HepG2 (cell line): ENCODE data around the gene MORN1. TPM values are rescaled to one million over a fixed set of nuclear protein-coding genes. Genes with fewer than 3 reads are reported as not detected.

Source experiments
- AGO1 ChIP-seq: fragments of 200-400 bp; formaldehyde crosslinking; IDR thresholded peaks from 2 replicates; pipeline ENCODE4 v1.6.1; 2017; ENCODE audit warnings: mild to moderate bottlenecking, low read depth, low read length, moderate library complexity; ENCODE audit not compliant: poor library complexity, severe bottlenecking
- EED ChIP-seq: sonication (generic); formaldehyde crosslinking; IDR thresholded peaks from 2 replicates; pipeline ENCODE4 v1.5.0; 2020; ENCODE audit warnings: mild to moderate bottlenecking, missing genetic modification reagents
- EZH2 ChIP-seq: conservative IDR thresholded peaks from 2 replicates; pipeline ENCODE4 v1.6.1; 2012; ENCODE audit warnings: mild to moderate bottlenecking, low read depth, low read length, moderate library complexity
- HNRNPK ChIP-seq: fragments of 200-400 bp; formaldehyde crosslinking; IDR thresholded peaks from 2 replicates; pipeline ENCODE4 v1.6.1; 2018; ENCODE audit warnings: low read length, low read depth, moderate library complexity, mild to moderate bottlenecking; ENCODE audit not compliant: poor library complexity, severe bottlenecking
- HNRNPLL ChIP-seq: fragments of 200-400 bp; formaldehyde crosslinking; IDR thresholded peaks from 2 replicates; pipeline ENCODE4 v1.6.1; 2017; ENCODE audit warnings: mild to moderate bottlenecking, low read depth, low read length; ENCODE audit not compliant: poor library complexity, severe bottlenecking
- KDM3A ChIP-seq: IDR thresholded peaks from 2 replicates; pipeline ENCODE4 v1.6.1; 2018; ENCODE audit warnings: low read depth, missing compliant biosample characterization
- MED1 ChIP-seq: sonication (generic); formaldehyde crosslinking; IDR thresholded peaks from 2 replicates; pipeline ENCODE4 v1.4.0; 2020; ENCODE audit warnings: missing genetic modification reagents
- MXI1 ChIP-seq: IDR thresholded peaks from 3 replicates; pipeline ENCODE4 v1.6.1; 2012; ENCODE audit warnings: low read depth, low read length, inconsistent platforms, borderline replicate concordance
- PPARG ChIP-seq: conservative IDR thresholded peaks from 2 replicates; pipeline ENCODE4 v1.6.1; 2016; ENCODE audit warnings: missing biosample characterization, missing genetic modification reagents
- RFX3 ChIP-seq: IDR thresholded peaks from 2 replicates; pipeline ENCODE4 v1.6.1; 2016; ENCODE audit warnings: missing biosample characterization, missing genetic modification reagents
- RORA ChIP-seq: sonication (generic); formaldehyde crosslinking; IDR thresholded peaks from 2 replicates; pipeline ENCODE4 v1.5.0; 2020; ENCODE audit warnings: mild to moderate bottlenecking, missing genetic modification reagents, moderate library complexity
- ZC3H13 ChIP-seq: sonication (generic); formaldehyde crosslinking; IDR thresholded peaks from 2 replicates; pipeline ENCODE4 v1.8.1; 2023; ENCODE audit warnings: mild to moderate bottlenecking, missing genetic modification reagents, moderate library complexity
- ZFAT ChIP-seq: sonication (generic); formaldehyde crosslinking; conservative IDR thresholded peaks from 2 replicates; pipeline ENCODE4 v1.8.1; 2023; ENCODE audit warnings: missing genetic modification reagents, inconsistent platforms
- ZNF569 ChIP-seq: sonication (generic); formaldehyde crosslinking; IDR thresholded peaks from 2 replicates; pipeline ENCODE4 v1.5.0; 2020; ENCODE audit warnings: mild to moderate bottlenecking, missing genetic modification reagents, moderate library complexity, borderline replicate concordance
- polyA plus RNA-seq, 8 experiments: library from polyadenylated mRNA; depleted of rRNA in 3 of 8; stranded (reverse) in 7 of 8; unstranded in 1 of 8; fragments of >200 nt; fragmentation: Illumina TruSeq in 4 of 8; extraction: Trizol in 4 of 8; gene quantifications; 2 replicates each; pipeline versions ENCODE4 v1.2.1 to v1.2.3, GENCODE V29; 2011 to 2016; ENCODE audit warnings: low read depth in 4 of 8, missing spikeins in 1 of 8, mixed read lengths in 1 of 8; ENCODE audit not compliant: insufficient read depth in 1 of 8
- total RNA-seq, 5 experiments: library from RNA; depleted of rRNA; stranded (reverse); fragments of >200 nt; fragmentation: Illumina TruSeq; extraction: Trizol; gene quantifications; 2 replicates each; pipeline ENCODE4 v1.2.3, GENCODE V29; 2016; ENCODE audit warnings: low read depth in 1 of 5
- TF ChIP-seq, protein P1 (sequence below): sonication (generic); formaldehyde crosslinking; IDR thresholded peaks from 2 replicates; pipeline ENCODE4 v1.5.0; 2020; ENCODE audit warnings: mild to moderate bottlenecking, missing genetic modification reagents, borderline replicate concordance
- TF ChIP-seq, protein P2 (sequence below), 2 experiments: sonication (generic) in 1 of 2; formaldehyde crosslinking in 1 of 2; IDR thresholded peaks; 2 replicates each; pipeline versions ENCODE4 v1.4.0 to v1.6.1; 2018 to 2020; ENCODE audit warnings: missing genetic modification reagents in 2 of 2, borderline replicate concordance in 1 of 2, low read depth in 1 of 2, mild to moderate bottlenecking in 1 of 2, missing biosample characterization in 1 of 2
- TF ChIP-seq, protein P3 (sequence below): sonication (generic); formaldehyde crosslinking; IDR thresholded peaks from 2 replicates; pipeline ENCODE4 v1.8.0; 2023; ENCODE audit warnings: mild to moderate bottlenecking, missing genetic modification reagents
- TF ChIP-seq, protein P4 (sequence below): sonication (generic); formaldehyde crosslinking; IDR thresholded peaks from 2 replicates; pipeline ENCODE4 v1.5.1; 2020; ENCODE audit warnings: missing genetic modification reagents, mild to moderate bottlenecking, borderline replicate concordance
- TF ChIP-seq, protein P5 (sequence below): sonication (generic); formaldehyde crosslinking; IDR thresholded peaks from 2 replicates; pipeline ENCODE4 v1.8.0; 2022; ENCODE audit warnings: low read depth, missing genetic modification reagents

The MORN1 gene
- total and polyA plus RNA-seq, 2 of the 13 experiments (the other 11 are each of a cell fraction or from before 2014, with no cell fraction given), result 3.1 to 6.5 TPM

DNA sequence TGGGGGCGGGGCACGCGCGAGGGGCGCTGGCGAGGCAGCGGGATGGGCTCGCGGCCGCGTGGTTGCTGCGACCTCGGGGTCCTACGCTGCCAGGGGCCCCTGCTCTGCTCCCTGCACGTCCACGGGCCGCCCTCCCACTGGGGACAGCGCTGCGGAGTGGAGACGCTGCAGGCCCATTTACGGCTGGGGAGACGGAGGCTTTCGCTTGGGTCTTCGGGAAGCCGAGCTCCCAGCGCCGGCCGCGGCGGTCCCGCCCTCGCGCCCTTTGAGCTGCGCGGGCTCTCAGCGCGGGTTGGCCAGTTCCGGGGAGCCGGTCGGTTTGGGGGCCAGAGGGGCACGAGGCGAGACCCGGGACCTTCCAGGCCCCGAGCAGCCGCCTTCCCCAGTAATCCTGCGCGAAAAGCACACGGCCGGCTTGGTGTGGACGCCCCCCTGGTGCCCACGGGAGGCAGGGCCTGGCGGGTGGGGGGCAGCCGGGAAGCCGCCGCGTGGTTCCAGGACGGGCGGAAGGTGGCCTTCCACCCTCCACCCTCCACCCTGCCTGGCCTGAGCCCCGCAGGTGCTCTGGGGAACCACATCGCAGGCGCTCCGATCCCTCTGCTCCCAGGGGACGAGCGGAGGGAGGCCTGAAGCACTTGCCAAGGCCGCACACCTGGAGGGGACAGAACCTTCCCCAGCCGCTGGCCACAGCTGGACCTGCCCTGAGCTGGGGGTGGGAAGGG lies 21.6 kb upstream of the MORN1 start (continued):
- peak; percentile 61 for TF ChIP-seq HNRNPK
- TF ChIP-seq EZH2, result no peak
- TF ChIP-seq AGO1, result no peak
- TF ChIP-seq MED1 (CRISPR knock-in tag), result no peak; the same call in 1 of the 2 replicates
- TF ChIP-seq EED (CRISPR knock-in tag), result no peak; the same call in 1 of the 2 replicates
- no peak for TF ChIP-seq PPARG (CRISPR knock-in tag)
- TF ChIP-seq, protein P1, sequence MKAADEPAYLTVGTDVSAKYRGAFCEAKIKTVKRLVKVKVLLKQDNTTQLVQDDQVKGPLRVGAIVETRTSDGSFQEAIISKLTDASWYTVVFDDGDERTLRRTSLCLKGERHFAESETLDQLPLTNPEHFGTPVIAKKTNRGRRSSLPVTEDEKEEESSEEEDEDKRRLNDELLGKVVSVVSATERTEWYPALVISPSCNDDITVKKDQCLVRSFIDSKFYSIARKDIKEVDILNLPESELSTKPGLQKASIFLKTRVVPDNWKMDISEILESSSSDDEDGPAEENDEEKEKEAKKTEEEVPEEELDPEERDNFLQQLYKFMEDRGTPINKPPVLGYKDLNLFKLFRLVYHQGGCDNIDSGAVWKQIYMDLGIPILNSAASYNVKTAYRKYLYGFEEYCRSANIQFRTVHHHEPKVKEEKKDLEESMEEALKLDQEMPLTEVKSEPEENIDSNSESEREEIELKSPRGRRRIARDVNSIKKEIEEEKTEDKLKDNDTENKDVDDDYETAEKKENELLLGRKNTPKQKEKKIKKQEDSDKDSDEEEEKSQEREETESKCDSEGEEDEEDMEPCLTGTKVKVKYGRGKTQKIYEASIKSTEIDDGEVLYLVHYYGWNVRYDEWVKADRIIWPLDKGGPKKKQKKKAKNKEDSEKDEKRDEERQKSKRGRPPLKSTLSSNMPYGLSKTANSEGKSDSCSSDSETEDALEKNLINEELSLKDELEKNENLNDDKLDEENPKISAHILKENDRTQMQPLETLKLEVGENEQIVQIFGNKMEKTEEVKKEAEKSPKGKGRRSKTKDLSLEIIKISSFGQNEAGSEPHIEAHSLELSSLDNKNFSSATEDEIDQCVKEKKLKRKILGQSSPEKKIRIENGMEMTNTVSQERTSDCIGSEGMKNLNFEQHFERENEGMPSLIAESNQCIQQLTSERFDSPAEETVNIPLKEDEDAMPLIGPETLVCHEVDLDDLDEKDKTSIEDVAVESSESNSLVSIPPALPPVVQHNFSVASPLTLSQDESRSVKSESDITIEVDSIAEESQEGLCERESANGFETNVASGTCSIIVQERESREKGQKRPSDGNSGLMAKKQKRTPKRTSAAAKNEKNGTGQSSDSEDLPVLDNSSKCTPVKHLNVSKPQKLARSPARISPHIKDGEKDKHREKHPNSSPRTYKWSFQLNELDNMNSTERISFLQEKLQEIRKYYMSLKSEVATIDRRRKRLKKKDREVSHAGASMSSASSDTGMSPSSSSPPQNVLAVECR (CRISPR knock-in tag), result peak; percentile 87; the same call in 1 of the 2 replicates
- peak; percentile 41 for TF ChIP-seq ZC3H13 (CRISPR knock-in tag)
- no peak for TF ChIP-seq RFX3
- TF ChIP-seq, protein P2, sequence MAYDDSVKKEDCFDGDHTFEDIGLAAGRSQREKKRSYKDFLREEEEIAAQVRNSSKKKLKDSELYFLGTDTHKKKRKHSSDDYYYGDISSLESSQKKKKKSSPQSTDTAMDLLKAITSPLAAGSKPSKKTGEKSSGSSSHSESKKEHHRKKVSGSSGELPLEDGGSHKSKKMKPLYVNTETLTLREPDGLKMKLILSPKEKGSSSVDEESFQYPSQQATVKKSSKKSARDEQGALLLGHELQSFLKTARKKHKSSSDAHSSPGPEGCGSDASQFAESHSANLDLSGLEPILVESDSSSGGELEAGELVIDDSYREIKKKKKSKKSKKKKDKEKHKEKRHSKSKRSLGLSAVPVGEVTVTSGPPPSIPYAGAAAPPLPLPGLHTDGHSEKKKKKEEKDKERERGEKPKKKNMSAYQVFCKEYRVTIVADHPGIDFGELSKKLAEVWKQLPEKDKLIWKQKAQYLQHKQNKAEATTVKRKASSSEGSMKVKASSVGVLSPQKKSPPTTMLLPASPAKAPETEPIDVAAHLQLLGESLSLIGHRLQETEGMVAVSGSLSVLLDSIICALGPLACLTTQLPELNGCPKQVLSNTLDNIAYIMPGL (CRISPR knock-in tag; IDR thresholded peaks at IDR 0.05; ENCODE audit: borderline replicate concordance in 1 of 2, low read depth in 1 of 2), result peak in 1 of 2 experiments; percentile 61; a peak in 2 of 4 replicates
- TF ChIP-seq, protein P3, sequence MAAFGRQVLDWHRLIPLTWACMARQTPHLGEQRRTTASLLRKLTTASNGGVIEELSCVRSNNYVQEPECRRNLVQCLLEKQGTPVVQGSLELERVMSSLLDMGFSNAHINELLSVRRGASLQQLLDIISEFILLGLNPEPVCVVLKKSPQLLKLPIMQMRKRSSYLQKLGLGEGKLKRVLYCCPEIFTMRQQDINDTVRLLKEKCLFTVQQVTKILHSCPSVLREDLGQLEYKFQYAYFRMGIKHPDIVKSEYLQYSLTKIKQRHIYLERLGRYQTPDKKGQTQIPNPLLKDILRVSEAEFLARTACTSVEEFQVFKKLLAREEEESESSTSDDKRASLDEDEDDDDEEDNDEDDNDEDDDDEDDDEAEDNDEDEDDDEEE (CRISPR knock-in tag), result peak; percentile 87
- TF ChIP-seq ZFAT (CRISPR knock-in tag), result no peak
- TF ChIP-seq KDM3A (CRISPR knock-in tag), result no peak
- no peak for TF ChIP-seq RORA (CRISPR knock-in tag)
- TF ChIP-seq MXI1, result no peak
- TF ChIP-seq, protein P4, sequence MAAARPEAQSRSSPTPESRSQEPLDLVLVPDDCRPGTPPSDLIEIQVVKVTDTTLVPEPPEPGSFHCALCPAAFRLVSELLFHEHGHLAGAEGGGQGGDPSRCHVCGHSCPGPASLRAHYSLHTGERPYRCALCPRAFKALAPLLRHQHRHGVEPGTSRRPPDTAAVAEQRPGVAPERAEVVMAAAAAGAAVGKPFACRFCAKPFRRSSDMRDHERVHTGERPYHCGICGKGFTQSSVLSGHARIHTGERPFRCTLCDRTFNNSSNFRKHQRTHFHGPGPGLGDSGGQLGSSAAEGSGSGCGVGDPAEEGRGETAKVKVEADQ (CRISPR knock-in tag), result no peak; the same call in 1 of the 2 replicates
- TF ChIP-seq, protein P5, sequence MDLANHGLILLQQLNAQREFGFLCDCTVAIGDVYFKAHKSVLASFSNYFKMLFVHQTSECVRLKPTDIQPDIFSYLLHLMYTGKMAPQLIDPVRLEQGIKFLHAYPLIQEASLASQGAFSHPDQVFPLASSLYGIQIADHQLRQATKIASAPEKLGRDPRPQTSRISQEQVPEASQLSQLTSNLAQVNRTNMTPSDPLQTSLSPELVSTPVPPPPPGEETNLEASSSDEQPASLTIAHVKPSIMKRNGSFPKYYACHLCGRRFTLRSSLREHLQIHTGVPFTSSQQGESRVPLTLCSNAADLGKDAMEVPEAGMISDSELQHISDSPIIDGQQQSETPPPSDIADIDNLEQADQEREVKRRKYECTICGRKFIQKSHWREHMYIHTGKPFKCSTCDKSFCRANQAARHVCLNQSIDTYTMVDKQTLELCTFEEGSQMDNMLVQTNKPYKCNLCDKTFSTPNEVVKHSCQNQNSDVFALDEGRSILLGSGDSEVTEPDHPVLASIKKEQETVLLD (CRISPR knock-in tag), result peak; percentile 6; the same call in 1 of the 2 replicates
- no peak for TF ChIP-seq ZNF569 (CRISPR knock-in tag)
- TF ChIP-seq HNRNPLL, result peak; percentile 25
